Right atrium auricular region (tissue), 2 donors: ENCODE measurements around the gene TPPP2. TPM values are rescaled to one million over a fixed set of nuclear protein-coding genes. Genes with fewer than 3 reads are reported as not detected.
"Not testable (repeated sequence)": the region's sequence is repeated elsewhere in the genome, so short reads cannot be mapped to it uniquely, and the experiment has no call there.

Experiments used
- DNase-seq: peaks from one replicate; pipeline ENCODE4 v3.0.0-alpha.2; 2019; ENCODE audit warnings: low spot score
- H3K27ac ChIP-seq, 2 donors: fragments of 200-600 bp; sonication (generic); 1 replicate in 1 of 2; 2 replicates in 1 of 2; pipeline ENCODE4 v1.5.1; 2016 to 2019
- H3K27me3 ChIP-seq, 2 donors: fragments of 200-600 bp; sonication (generic); one replicate each; pipeline versions ENCODE4 v1.5.1 to v1.6.0; 2017 to 2019
- H3K36me3 ChIP-seq: fragments of 200-600 bp; sonication (generic); one replicate; pipeline ENCODE4 v1.5.1; 2016
- H3K4me1 ChIP-seq, 2 donors: fragments of 200-600 bp; sonication (generic); one replicate each; pipeline versions ENCODE4 v1.5.1 to v1.6.0; 2017 to 2019
- H3K4me3 ChIP-seq, 2 donors: fragments of 200-600 bp; sonication (generic); 1 replicate in 1 of 2; 2 replicates in 1 of 2; pipeline ENCODE4 v1.5.1; 2017 to 2019; ENCODE audit warnings: mild to moderate bottlenecking in 1 of 2, moderate library complexity in 1 of 2
- H3K9me3 ChIP-seq, 2 donors: fragments of 200-600 bp; sonication (generic); one replicate each; pipeline ENCODE4 v1.5.1; 2019
- CTCF ChIP-seq, 2 donors: fragments of 200-600 bp; sonication (generic); IDR thresholded peaks; one replicate each; pipeline ENCODE4 v1.5.1; 2019; ENCODE audit warnings: antibody characterized with exemption in 2 of 2
- total RNA-seq, 2 donors: library from RNA; depleted of rRNA; stranded (reverse); fragments of >200 nt; gene quantifications; one replicate each; pipeline ENCODE4 v1.1.0, GENCODE V29; 2016

The TPPP2 gene
- total RNA-seq, 2 donors from 2014 or later, result 0.86 TPM; not detected in 1

DNA sequence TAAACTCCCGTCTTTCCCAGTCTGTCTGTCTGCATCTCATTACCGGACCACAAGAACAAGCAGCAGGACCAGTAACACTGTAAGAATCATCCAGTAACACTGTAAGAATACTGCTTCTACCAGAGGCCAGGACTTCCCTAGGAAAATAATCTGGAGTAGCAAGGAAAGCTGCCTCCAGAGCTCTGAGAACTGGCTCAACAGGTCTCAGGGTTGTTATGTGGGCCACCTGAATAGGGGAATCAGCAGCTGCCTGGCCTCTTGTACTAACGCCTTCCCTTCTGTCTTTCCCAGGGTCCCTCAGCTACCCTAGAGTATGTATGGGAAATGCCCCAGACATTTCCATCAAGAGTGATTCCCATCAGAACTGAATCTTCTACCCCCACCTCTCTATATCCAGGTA is 31.9 kb upstream of the TPPP2 start:
- no peak overlapping the region for H3K4me3 ChIP-seq
- H3K27ac ChIP-seq, result no peak overlapping the region
- no peaks in the 10 kb centered on the region for H3K4me1 ChIP-seq
- no peaks in the 10 kb centered on the region for H3K27me3 ChIP-seq
- no peaks in the 10 kb centered on the region for H3K9me3 ChIP-seq
- H3K36me3 ChIP-seq, result peaks cover 41% of the 10 kb centered on the region
- no peak for TF ChIP-seq CTCF (IDR thresholded peaks at IDR 0.05)
- DNase-seq, result no peak

GRCh38 chr14:20998674-20999366 is 31.2 kb upstream of the TPPP2 start, which contains the start of gene SLC39A2:
Gene SLC39A2, plus strand, starts transcription at chr14:20999293. Its CDS starts 154 bp downstream, at chr14:20999447.
- no peaks in the 10 kb centered on the region for H3K27me3 ChIP-seq
- no peaks in the 10 kb centered on the region for H3K4me1 ChIP-seq
- H3K9me3 ChIP-seq, result no peaks in the 10 kb centered on the region
- no peak for TF ChIP-seq CTCF (IDR thresholded peaks at IDR 0.05)
- H3K27ac ChIP-seq, result peak within 1 kb of the TSS in 1 of 2 donors; percentile 47
- H3K36me3 ChIP-seq, result peaks cover 34% of the 10 kb centered on the region
- no peak within 1 kb of the TSS for H3K4me3 ChIP-seq
- DNase-seq, result peak; percentile 79

- no peak for DNase-seq
- Histone ChIP-seq H3K36me3 (peaks cover 27% of the 10 kb centered on the region), H3K4me3 (no peak overlapping the region), H3K9me3 (no peaks in the 10 kb centered on the region), H3K27ac (no peak overlapping the region), H3K4me1 (no peaks in the 10 kb centered on the region), H3K27me3 (no peaks in the 10 kb centered on the region)
- TF ChIP-seq CTCF (IDR thresholded peaks at IDR 0.05), result no peak
Measured at GRCh38 chr14:20999591-20999990, 30.4 kb upstream of the TPPP2 start.

DNA sequence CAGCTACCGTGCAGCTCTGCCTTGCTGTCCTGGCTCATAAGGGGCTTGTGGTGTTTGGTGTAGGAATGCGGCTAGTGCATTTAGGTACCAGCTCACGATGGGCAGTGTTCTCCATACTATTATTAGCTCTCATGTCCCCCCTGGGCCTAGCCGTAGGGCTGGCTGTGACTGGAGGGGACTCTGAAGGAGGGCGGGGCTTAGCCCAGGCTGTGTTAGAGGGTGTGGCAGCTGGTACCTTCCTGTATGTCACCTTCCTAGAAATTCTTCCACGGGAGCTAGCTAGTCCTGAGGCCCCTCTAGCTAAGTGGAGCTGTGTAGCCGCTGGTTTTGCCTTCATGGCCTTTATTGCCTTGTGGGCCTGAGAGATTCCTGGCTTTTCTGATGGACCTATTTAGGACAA is 28.8 kb upstream of the TPPP2 start:
- Histone ChIP-seq H3K4me1 (no peaks in the 10 kb centered on the region), H3K36me3 (peaks cover 10% of the 10 kb centered on the region)

GRCh38 chr14:21003788-21004346 is 26.1 kb upstream of the TPPP2 start:
- Histone ChIP-seq H3K9me3 (no peaks in the 10 kb centered on the region), H3K27me3 (no peaks in the 10 kb centered on the region), H3K27ac (peak overlapping the region; percentile 62 to 70), H3K4me1 (no peaks in the 10 kb centered on the region), H3K36me3 (no peaks in the 10 kb centered on the region), H3K4me3 (peak overlapping the region; percentile 32 to 46)
- no peak for TF ChIP-seq CTCF (IDR thresholded peaks at IDR 0.05)
- DNase-seq, result no peak

More for the DNA sequence above, 28.8 kb upstream of the TPPP2 start:
- no peak for TF ChIP-seq CTCF (IDR thresholded peaks at IDR 0.05)
- Histone ChIP-seq H3K9me3 (no peaks in the 10 kb centered on the region), H3K27me3 (no peaks in the 10 kb centered on the region), H3K27ac (no peak overlapping the region), H3K4me3 (no peak overlapping the region)
- DNase-seq, result no peak

DNA sequence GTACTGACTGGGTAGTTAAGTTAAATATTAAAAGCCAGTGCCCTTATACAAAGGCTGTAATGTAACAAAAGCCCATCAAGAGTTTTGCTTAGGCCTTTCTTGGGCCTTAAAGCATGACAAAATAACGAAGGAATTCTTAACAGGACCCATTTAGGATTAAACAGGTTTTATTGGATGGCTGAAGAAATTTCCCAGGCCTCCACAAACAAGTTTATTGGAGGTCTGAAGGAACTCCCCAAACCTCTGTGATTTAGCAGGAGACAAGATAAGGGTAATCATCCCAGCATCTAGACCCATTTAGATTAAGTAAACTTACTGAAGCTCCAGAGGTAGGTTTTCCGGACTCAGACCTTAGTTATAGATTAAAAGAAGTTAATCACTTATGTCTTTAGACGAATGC is 20.3 kb upstream of the TPPP2 start:
- H3K9me3 ChIP-seq, DNase-seq, H3K4me1 ChIP-seq, H3K27ac ChIP-seq, H3K4me3 ChIP-seq, H3K27me3 ChIP-seq, H3K36me3 ChIP-seq: not testable (repeated sequence)
